HFFc6 (cell line): ENCODE measurements around the gene SH2D1B. TPM values are rescaled to one million over a fixed set of nuclear protein-coding genes. Genes with fewer than 3 reads are reported as not detected.

Experiments
- DNase-seq: peaks from one replicate; pipeline ENCODE4 v3.0.0-alpha.2; 2018
- H3K27ac Mint-ChIP-seq: 2 replicates; pipeline ENCODE4 v1.8.0; 2020; ENCODE audit warnings: mild to moderate bottlenecking, mixed read lengths
- H3K27me3 Mint-ChIP-seq: 2 replicates; pipeline ENCODE4 v1.8.0; 2021; ENCODE audit warnings: mild to moderate bottlenecking, moderate library complexity, mixed read lengths; ENCODE audit not compliant: insufficient read depth
- H3K36me3 Mint-ChIP-seq: 2 replicates; pipeline ENCODE4 v1.8.0; 2021; ENCODE audit warnings: low read depth, mixed read lengths
- H3K4me1 Mint-ChIP-seq: 2 replicates; pipeline ENCODE4 v1.8.0; 2020; ENCODE audit warnings: low read depth, mixed read lengths
- H3K4me3 Mint-ChIP-seq: 2 replicates; pipeline ENCODE4 v1.8.0; 2020; ENCODE audit warnings: mild to moderate bottlenecking, moderate library complexity, mixed read lengths
- H3K9me3 Mint-ChIP-seq: 2 replicates; pipeline ENCODE4 v1.8.0; 2020; ENCODE audit warnings: mild to moderate bottlenecking, mixed read lengths
- total RNA-seq, 6 experiments: library from RNA; stranded (reverse); fragmentation: NEBNext Ultra II Directional; extraction: Animal tissue kit (Norgen Biotek cat#: 25700); gene quantifications; 2 replicates in 1 of 6; 3 replicates in 5 of 6; pipeline ENCODE4 v1.2.3, GENCODE V29; 2021
- TF ChIP-seq, protein P1 (sequence below): fragments of 200-600 bp; sonication (generic); IDR thresholded peaks from 2 replicates; pipeline ENCODE4 v1.5.0; 2021; ENCODE audit warnings: antibody characterized with exemption, mild to moderate bottlenecking

The SH2D1B gene
- total RNA-seq, 6 experiments from 2014 or later, result not detected

DNA sequence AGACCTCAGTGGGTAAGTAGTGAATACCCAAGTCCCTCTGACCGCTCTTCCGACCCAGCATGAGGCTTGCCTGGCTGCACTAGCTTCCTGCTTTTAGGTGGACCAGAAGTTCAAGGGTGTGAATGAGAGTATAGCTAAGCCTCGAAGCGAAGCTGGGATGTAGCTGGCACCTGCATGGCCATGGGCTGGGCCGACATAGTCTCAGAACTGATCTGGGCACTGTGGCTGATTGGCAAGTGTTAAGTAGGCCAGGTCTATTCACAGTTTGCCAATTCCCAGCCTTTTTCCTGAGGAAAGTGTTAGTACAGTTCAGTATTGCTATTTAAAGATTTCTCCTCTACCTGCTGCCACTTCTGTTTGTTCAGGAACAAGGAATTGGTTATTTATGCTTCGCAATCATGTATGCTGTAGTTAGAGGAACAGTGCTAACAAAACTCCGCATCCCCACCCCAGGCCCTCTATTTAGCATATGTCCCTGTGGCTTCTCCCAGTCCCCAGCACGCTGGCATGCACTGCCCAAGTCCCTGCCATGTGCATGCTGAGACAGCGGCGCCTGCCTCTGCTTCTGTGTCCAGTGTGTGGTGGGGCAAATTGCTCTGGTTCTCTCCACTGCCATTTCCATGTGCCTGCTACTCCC lies 51.6 kb downstream of the SH2D1B start:
- DNase-seq, result no peak
- H3K27me3 Mint-ChIP-seq, result peaks cover 5% of the 10 kb centered on the region
- H3K4me3 Mint-ChIP-seq, result no peak overlapping the region
- no peaks in the 10 kb centered on the region for H3K4me1 Mint-ChIP-seq
- H3K36me3 Mint-ChIP-seq, result no peaks in the 10 kb centered on the region
- H3K9me3 Mint-ChIP-seq, result no peaks in the 10 kb centered on the region
- TF ChIP-seq, protein P1, sequence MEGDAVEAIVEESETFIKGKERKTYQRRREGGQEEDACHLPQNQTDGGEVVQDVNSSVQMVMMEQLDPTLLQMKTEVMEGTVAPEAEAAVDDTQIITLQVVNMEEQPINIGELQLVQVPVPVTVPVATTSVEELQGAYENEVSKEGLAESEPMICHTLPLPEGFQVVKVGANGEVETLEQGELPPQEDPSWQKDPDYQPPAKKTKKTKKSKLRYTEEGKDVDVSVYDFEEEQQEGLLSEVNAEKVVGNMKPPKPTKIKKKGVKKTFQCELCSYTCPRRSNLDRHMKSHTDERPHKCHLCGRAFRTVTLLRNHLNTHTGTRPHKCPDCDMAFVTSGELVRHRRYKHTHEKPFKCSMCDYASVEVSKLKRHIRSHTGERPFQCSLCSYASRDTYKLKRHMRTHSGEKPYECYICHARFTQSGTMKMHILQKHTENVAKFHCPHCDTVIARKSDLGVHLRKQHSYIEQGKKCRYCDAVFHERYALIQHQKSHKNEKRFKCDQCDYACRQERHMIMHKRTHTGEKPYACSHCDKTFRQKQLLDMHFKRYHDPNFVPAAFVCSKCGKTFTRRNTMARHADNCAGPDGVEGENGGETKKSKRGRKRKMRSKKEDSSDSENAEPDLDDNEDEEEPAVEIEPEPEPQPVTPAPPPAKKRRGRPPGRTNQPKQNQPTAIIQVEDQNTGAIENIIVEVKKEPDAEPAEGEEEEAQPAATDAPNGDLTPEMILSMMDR, result no peak
- no peak overlapping the region for H3K27ac Mint-ChIP-seq

DNA sequence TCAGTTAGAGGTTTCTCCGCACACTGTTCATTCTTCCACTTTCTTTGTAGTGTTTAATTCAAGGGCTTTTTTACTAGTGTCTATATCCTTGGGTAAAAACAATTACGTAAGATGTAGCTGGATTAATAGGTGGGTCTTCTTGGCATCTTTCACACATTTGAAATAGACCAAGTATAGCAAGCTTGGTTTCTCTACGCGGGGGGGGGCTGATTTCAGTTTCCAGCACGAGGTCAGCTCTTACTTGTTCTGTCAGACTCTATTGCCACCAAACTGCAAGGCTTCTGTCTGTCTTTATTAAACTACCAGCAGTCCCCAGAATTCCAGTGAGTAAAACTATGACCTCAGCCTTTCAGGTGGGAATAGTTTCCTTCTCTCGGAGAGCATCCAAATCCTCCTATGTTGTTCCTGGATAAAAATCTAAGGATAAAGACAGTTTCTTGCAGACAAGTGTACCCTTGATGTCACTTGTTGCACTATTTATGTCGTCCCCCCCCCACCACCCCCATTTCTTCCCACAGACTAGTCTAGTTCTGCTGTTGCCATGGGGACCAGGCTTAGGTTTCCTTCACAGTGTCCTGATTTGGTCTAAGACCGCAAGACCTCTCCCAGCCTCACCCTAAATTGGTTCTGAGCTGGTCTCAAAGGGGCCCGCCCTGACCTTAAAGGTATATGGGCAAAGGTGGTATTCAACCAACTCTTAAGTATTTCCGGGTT lies 52.3 kb downstream of the SH2D1B start:
- no peak overlapping the region for H3K27ac Mint-ChIP-seq
- no peaks in the 10 kb centered on the region for H3K9me3 Mint-ChIP-seq
- no peaks in the 10 kb centered on the region for H3K36me3 Mint-ChIP-seq
- no peaks in the 10 kb centered on the region for H3K4me1 Mint-ChIP-seq
- H3K27me3 Mint-ChIP-seq, result peaks cover 7% of the 10 kb centered on the region
- no peak for DNase-seq
- TF ChIP-seq, protein P1, result no peak
- no peak overlapping the region for H3K4me3 Mint-ChIP-seq

DNA sequence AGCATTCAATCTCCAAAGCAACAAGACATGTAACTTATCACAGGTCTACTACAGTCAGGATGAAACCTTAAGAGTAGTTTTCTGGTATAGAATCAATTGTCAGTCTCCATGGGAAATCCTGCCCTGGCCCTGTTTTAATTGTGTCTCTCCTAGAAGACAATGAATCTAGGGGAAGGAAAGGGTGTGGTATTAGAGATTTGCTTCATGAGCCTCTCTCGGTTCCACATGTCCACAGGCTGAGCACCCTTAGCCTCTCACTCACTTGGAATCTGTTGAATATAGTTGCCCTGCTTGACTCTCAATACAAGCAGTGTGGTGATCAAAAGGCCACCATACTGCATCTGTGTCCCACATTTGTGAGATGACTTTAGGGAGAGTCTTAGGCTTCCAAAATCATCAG lies 53.0 kb downstream of the SH2D1B start:
- peaks cover 8% of the 10 kb centered on the region for H3K27me3 Mint-ChIP-seq
- no peak overlapping the region for H3K27ac Mint-ChIP-seq

DNA sequence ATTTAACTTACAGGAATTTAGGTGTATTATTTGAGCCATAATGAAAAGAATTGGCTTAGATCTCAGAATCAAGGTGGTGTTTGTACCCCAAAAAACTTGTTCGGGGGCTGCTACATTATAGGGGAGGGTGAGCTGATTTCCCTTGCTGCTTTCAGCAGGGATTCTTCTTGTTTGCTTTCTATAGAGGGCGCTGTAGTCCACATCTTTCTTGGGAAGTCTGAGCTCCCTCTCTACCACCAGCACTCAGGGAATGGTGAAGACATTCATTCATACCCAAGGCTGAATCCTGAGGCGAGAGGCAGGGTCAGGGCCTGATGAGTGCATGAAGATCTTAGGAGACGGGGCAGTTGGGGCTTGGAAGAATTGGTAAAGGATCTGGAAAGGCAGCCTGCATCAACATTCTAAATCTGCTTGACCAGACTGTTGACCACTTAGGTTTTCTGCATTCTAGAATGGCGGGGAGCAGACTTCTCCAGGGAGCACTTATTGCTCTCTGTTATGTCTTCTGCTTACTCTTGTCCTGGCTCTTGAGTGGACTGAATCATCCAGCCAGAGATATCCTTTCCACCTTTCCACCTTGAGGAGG lies 54.2 kb downstream of the SH2D1B start:
- Mint-ChIP-seq H3K4me3 (no peak overlapping the region), H3K27ac (no peak overlapping the region), H3K4me1 (no peaks in the 10 kb centered on the region), H3K9me3 (no peaks in the 10 kb centered on the region), H3K27me3 (peaks cover 8% of the 10 kb centered on the region), H3K36me3 (no peaks in the 10 kb centered on the region)
- TF ChIP-seq, protein P1, result peak; percentile 82
- DNase-seq, result peak; percentile 46

More for the DNA sequence above, 53.0 kb downstream of the SH2D1B start:
- Mint-ChIP-seq H3K9me3 (no peaks in the 10 kb centered on the region), H3K4me1 (no peaks in the 10 kb centered on the region), H3K4me3 (no peak overlapping the region), H3K36me3 (no peaks in the 10 kb centered on the region)
- TF ChIP-seq, protein P1, result no peak
- no peak for DNase-seq

DNA sequence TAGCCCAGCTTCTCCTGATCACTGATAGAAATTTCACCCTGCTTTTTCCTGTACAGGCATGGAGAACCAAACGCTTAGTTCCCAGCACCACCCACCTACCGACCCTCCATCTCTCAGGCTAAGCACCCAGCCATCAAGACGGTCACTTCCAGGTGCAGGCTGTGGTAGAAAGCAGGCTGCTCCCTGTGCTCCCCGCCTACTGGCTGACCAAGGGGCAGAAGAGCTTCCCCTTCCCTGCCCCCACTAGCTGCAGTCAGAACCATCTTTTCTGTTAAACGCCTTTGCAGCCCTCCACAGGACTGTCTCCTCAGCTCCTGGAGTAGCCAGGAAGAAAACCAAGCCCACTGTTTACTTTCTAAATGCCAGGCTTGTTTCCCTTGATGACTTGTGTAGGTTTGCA lies 58.2 kb downstream of the SH2D1B start:
- H3K9me3 Mint-ChIP-seq, result no peaks in the 10 kb centered on the region
- DNase-seq, result no peak
- H3K36me3 Mint-ChIP-seq, result no peaks in the 10 kb centered on the region
- no peak overlapping the region for H3K4me3 Mint-ChIP-seq
- TF ChIP-seq, protein P1, result no peak
- H3K27me3 Mint-ChIP-seq, result peaks cover 3% of the 10 kb centered on the region
- peaks cover 21% of the 10 kb centered on the region for H3K4me1 Mint-ChIP-seq
- H3K27ac Mint-ChIP-seq, result no peak overlapping the region
